ENCODE measurements around the gene TRAF3.

DNA sequence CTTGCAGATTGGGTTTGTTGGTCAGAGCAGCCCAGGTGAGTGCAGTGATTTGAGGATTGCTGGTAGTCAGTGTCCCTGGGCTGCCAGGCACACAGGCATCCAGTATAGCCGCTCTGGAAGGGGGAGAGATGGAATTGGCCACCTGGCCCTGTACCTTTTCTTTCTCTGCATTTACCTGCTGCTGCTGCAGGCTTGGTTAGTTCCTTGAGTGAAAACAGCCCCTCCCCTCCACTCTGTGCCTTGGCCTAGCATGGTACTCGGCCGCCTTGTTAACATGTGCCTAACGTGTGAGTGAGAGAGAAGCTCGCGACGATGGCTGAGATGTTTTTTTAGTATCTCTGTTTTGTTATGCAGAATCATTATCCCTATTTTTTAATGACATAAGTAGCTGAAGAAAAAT, 95.9 kb downstream of the TRAF3 start:
- TF ChIP-seq, protein P1, sequence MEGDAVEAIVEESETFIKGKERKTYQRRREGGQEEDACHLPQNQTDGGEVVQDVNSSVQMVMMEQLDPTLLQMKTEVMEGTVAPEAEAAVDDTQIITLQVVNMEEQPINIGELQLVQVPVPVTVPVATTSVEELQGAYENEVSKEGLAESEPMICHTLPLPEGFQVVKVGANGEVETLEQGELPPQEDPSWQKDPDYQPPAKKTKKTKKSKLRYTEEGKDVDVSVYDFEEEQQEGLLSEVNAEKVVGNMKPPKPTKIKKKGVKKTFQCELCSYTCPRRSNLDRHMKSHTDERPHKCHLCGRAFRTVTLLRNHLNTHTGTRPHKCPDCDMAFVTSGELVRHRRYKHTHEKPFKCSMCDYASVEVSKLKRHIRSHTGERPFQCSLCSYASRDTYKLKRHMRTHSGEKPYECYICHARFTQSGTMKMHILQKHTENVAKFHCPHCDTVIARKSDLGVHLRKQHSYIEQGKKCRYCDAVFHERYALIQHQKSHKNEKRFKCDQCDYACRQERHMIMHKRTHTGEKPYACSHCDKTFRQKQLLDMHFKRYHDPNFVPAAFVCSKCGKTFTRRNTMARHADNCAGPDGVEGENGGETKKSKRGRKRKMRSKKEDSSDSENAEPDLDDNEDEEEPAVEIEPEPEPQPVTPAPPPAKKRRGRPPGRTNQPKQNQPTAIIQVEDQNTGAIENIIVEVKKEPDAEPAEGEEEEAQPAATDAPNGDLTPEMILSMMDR (IDR thresholded peaks at IDR 0.05; ENCODE audit: insufficient read depth, low read depth, low read length): no peak
- TF ChIP-seq EZH2 (IDR thresholded peaks at IDR 0.05; ENCODE audit: insufficient read depth, low read length): no peak

All from astrocyte (in vitro differentiated cells and primary cell).